ENCODE measurements around the gene GABBR2. TPM values are rescaled to one million over a fixed set of nuclear protein-coding genes. Genes with fewer than 3 reads are reported as not detected.

Gene GABBR2
- total RNA-seq, 4 donors from 2014 or later = under 0.01 to 0.62 TPM; not detected in 2

- Histone ChIP-seq H3K27ac (no peak overlapping the region), H3K36me3 (no peaks in the 10 kb centered on the region), H3K4me3 (no peak overlapping the region), H3K9me3 (no peaks in the 10 kb centered on the region), H3K27me3 (no peaks in the 10 kb centered on the region), H3K4me1 (no peaks in the 10 kb centered on the region)
- no peak for TF ChIP-seq POLR2A (IDR thresholded peaks at IDR 0.05)
- no peak for TF ChIP-seq CTCF (IDR thresholded peaks at IDR 0.05)
- intact Hi-C loops (cut with DNase I; ENCODE audit: low total_unique reads) = no loop called here
- DNase-seq = no peak
Observed at GRCh38 chr9:98418578-98419259, 290.0 kb downstream of the GABBR2 start.

GRCh38 chr9:98416294-98417248, 292.2 kb downstream of the GABBR2 start:
- Histone ChIP-seq H3K4me1 (no peaks in the 10 kb centered on the region), H3K36me3 (no peaks in the 10 kb centered on the region), H3K27ac (no peak overlapping the region), H3K4me3 (no peak overlapping the region), H3K27me3 (no peaks in the 10 kb centered on the region), H3K9me3 (no peaks in the 10 kb centered on the region)
- TF ChIP-seq CTCF (IDR thresholded peaks at IDR 0.05) (no peak), POLR2A (IDR thresholded peaks at IDR 0.05) (no peak)
- DNase-seq = no peak
- intact Hi-C loops (cut with DNase I; ENCODE audit: low total_unique reads) = no loop called here

- H3K27ac ChIP-seq = no peak overlapping the region
- no peaks in the 10 kb centered on the region for H3K4me1 ChIP-seq
- intact Hi-C loops (cut with DNase I; ENCODE audit: low total_unique reads) = no loop called here
- DNase-seq = no peak
- TF ChIP-seq CTCF (IDR thresholded peaks at IDR 0.05) (no peak), POLR2A (IDR thresholded peaks at IDR 0.05) (no peak)
- H3K4me3 ChIP-seq = no peak overlapping the region
- H3K36me3 ChIP-seq = no peaks in the 10 kb centered on the region
- no peaks in the 10 kb centered on the region for H3K27me3 ChIP-seq
- no peaks in the 10 kb centered on the region for H3K9me3 ChIP-seq
Observed at GRCh38 chr9:98415782-98416181, 293.0 kb downstream of the GABBR2 start.

- no peaks in the 10 kb centered on the region for H3K9me3 ChIP-seq
- TF ChIP-seq POLR2A (IDR thresholded peaks at IDR 0.05) (no peak), CTCF (IDR thresholded peaks at IDR 0.05) (no peak)
- no peaks in the 10 kb centered on the region for H3K36me3 ChIP-seq
- intact Hi-C loops (cut with DNase I; ENCODE audit: low total_unique reads) = no loop called here
- DNase-seq = no peak
- no peak overlapping the region for H3K4me3 ChIP-seq
- peaks cover 0 to 4% of the 10 kb centered on the region in 2 donors for H3K4me1 ChIP-seq
- H3K27ac ChIP-seq = no peak overlapping the region
- no peaks in the 10 kb centered on the region for H3K27me3 ChIP-seq
Observed at GRCh38 chr9:98413084-98413483, 295.7 kb downstream of the GABBR2 start.

Measured in uterus (tissue), 4 donors.